Upper lobe of left lung (tissue), 4 donors: ENCODE measurements around the gene SLC18A2.

Experiments used
- CTCF ChIP-seq, 6 experiments: fragments of 450-650 bp in 4 of 6; fragments of 200-600 bp in 2 of 6; sonication (generic) in 2 of 6; IDR thresholded peaks; one replicate each; pipeline ENCODE4 v1.5.1; 2016 to 2019; ENCODE audit warnings: antibody characterized with exemption in 6 of 6
- POLR2A ChIP-seq, 4 donors: fragments of 450-650 bp; IDR thresholded peaks; one replicate each; pipeline ENCODE4 v1.5.1; 2016 to 2017; ENCODE audit warnings: antibody characterized with exemption in 4 of 4, mild to moderate bottlenecking in 2 of 4
- POLR2AphosphoS5 ChIP-seq, 2 donors: sonication (generic); formaldehyde crosslinking; IDR thresholded peaks; one replicate each; pipeline ENCODE4 v1.5.1; 2017; ENCODE audit warnings: antibody characterized with exemption in 2 of 2

DNA sequence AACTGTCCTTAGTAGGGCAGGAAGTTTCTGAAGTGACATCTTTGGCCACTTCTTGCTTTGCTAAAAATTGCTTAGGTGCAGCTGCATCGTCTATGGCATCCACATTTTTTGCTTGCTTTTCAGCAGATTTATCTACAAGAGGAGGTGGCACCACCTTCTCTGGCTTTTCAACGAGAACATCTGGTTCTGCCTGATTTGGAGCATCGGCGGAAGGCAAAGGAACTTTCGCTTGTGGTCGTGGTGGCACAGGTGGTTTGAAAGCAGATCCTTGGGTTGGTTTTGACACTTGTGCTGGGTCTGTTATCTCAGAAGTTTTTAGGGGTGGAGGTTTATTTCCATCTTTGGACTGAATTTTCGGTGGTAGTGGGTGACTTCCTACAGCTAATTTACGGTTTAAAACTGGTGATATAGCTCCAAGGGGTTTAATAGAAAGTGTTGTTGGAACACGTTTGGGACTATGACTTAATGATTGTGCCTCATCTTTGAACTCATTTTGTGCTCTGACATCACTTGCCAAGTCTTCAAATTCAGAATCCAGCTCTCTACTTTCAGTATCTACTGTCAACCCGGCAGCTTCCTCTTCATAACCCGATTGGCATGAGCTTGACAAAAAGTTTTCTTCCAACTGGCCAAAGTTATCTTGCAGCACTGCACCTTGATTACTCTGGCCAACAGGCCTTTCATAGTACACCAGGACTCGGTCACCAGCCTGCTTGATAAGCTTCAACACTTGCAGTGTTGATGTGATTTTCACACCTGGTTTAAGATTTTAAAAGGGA, 44.0 kb downstream of the SLC18A2 start:
- TF ChIP-seq CTCF (IDR thresholded peaks at IDR 0.05) (no peak), POLR2A (IDR thresholded peaks at IDR 0.05) (no peak), POLR2AphosphoS5 (IDR thresholded peaks at IDR 0.05) (no peak)
